CD14-positive monocyte (primary cell): ENCODE data around the gene JMJD1C. TPM values are rescaled to one million over a fixed set of nuclear protein-coding genes. Genes with fewer than 3 reads are reported as not detected.

Source experiments
- DNase-seq, 3 donors: peaks; one replicate each; pipeline ENCODE4 v3.0.0-alpha.2; 2011 to 2022
- H2AFZ ChIP-seq: 2 replicates; pipeline ENCODE4 v1.6.0; 2012; ENCODE audit warnings: mild to moderate bottlenecking, low read depth, low read length, inconsistent platforms; ENCODE audit not compliant: insufficient read depth, poor library complexity, severe bottlenecking
- H3K27ac ChIP-seq, 2 donors: 1 replicate in 1 of 2; 2 replicates in 1 of 2; pipeline ENCODE4 v1.5.1; 2012 to 2013; ENCODE audit warnings: low read length in 2 of 2, control low read depth in 1 of 2, inconsistent platforms in 1 of 2, low read depth in 1 of 2, mild to moderate bottlenecking in 1 of 2
- H3K27me3 ChIP-seq, 2 donors: one replicate each; pipeline versions ENCODE4 v1.6.0 to v1.6.1; 2011 to 2013; ENCODE audit warnings: low read length in 2 of 2; ENCODE audit not compliant: control insufficient read depth in 2 of 2, insufficient read depth in 2 of 2
- H3K36me3 ChIP-seq, 2 donors: replicated peaks in 1 of 2; 1 replicate in 1 of 2; 2 replicates in 1 of 2; pipeline versions ENCODE4 v1.5.1 to v1.6.1; 2012 to 2013; ENCODE audit warnings: low read length in 2 of 2, control low read depth in 1 of 2, inconsistent platforms in 1 of 2, mild to moderate bottlenecking in 1 of 2; ENCODE audit not compliant: insufficient read depth in 2 of 2, control insufficient read depth in 1 of 2
- H3K4me1 ChIP-seq, 2 donors: 1 replicate in 1 of 2; 2 replicates in 1 of 2; pipeline versions ENCODE4 v1.5.1 to v1.6.1; 2012 to 2013; ENCODE audit warnings: low read length in 2 of 2, control low read depth in 1 of 2, inconsistent platforms in 1 of 2, mild to moderate bottlenecking in 1 of 2, moderate library complexity in 1 of 2; ENCODE audit not compliant: insufficient read depth in 2 of 2, control insufficient read depth in 1 of 2
- H3K4me2 ChIP-seq: replicated peaks from 2 replicates; pipeline ENCODE3; 2012; ENCODE audit warnings: low read length, moderate library complexity, mild to moderate bottlenecking; ENCODE audit not compliant: poor library complexity, severe bottlenecking; ENCODE audit errors: extremely low read depth
- H3K4me3 ChIP-seq, 3 experiments: fragments of 200-600 bp in 1 of 3; sonication (generic) in 1 of 3; replicated peaks in 1 of 3; 1 replicate in 2 of 3; 2 replicates in 1 of 3; pipeline ENCODE4 v1.5.1; 2011 to 2013; ENCODE audit warnings: low read length in 3 of 3, mild to moderate bottlenecking in 3 of 3, control low read depth in 2 of 3, low read depth in 2 of 3, inconsistent platforms in 1 of 3, moderate library complexity in 1 of 3
- H3K79me2 ChIP-seq: 2 replicates; pipeline ENCODE4 v1.6.0; 2012; ENCODE audit warnings: mild to moderate bottlenecking, control low read depth, inconsistent platforms, low read length, moderate library complexity; ENCODE audit not compliant: insufficient read depth
- H3K9ac ChIP-seq: 2 replicates; pipeline ENCODE4 v1.6.0; 2017; ENCODE audit warnings: low read length, mild to moderate bottlenecking; ENCODE audit not compliant: insufficient read depth, poor library complexity, severe bottlenecking
- H3K9me3 ChIP-seq, 2 donors: replicated peaks in 1 of 2; 1 replicate in 1 of 2; 2 replicates in 1 of 2; pipeline versions ENCODE4 v1.5.1 to v1.6.1; 2012 to 2013; ENCODE audit warnings: low read length in 2 of 2, control low read depth in 1 of 2; ENCODE audit not compliant: control insufficient read depth in 1 of 2, insufficient read depth in 1 of 2
- H4K20me1 ChIP-seq: 2 replicates; pipeline ENCODE4 v1.6.0; 2012; ENCODE audit warnings: mild to moderate bottlenecking, low read length, control low read depth, moderate library complexity; ENCODE audit not compliant: insufficient read depth
- H3K27ac Mint-ChIP-seq, 7 donors: one replicate each; pipeline ENCODE4 v1.8.0; 2020; ENCODE audit warnings: mild to moderate bottlenecking in 7 of 7, mixed read lengths in 7 of 7, moderate library complexity in 6 of 7, inconsistent platforms in 2 of 7
- H3K27me3 Mint-ChIP-seq, 3 donors: one replicate each; pipeline ENCODE4 v1.8.0; 2021 to 2022; ENCODE audit warnings: low read depth in 3 of 3, mild to moderate bottlenecking in 3 of 3, mixed read lengths in 3 of 3, moderate library complexity in 3 of 3, inconsistent platforms in 1 of 3
- H3K36me3 Mint-ChIP-seq, 2 donors: one replicate each; pipeline ENCODE4 v1.8.0; 2020; ENCODE audit warnings: mixed read lengths in 2 of 2, inconsistent platforms in 1 of 2, mild to moderate bottlenecking in 1 of 2
- H3K4me1 Mint-ChIP-seq: one replicate; pipeline ENCODE4 v1.8.0; 2020; ENCODE audit warnings: mild to moderate bottlenecking, mixed read lengths
- H3K4me3 Mint-ChIP-seq, 2 donors: one replicate each; pipeline ENCODE4 v1.8.0; 2020; ENCODE audit warnings: mild to moderate bottlenecking in 2 of 2, mixed read lengths in 2 of 2, moderate library complexity in 1 of 2
- H3K9me3 Mint-ChIP-seq, 7 donors: one replicate each; pipeline ENCODE4 v1.8.0; 2020 to 2022; ENCODE audit warnings: mixed read lengths in 7 of 7, mild to moderate bottlenecking in 6 of 7, moderate library complexity in 6 of 7, inconsistent platforms in 2 of 7
- CTCF ChIP-seq: fragments of 200-600 bp; IDR thresholded peaks from one replicate; pipeline ENCODE4 v1.8.0; 2022; ENCODE audit warnings: antibody characterized with exemption, mild to moderate bottlenecking
- WGBS: methylation state at CpG from one replicate; pipeline ENCODE4 v1.1.5; 2013; ENCODE audit warnings: missing lambda C conversion rate; ENCODE audit not compliant: insufficient coverage; 5-methylcytosine and 5-hydroxymethylcytosine counted together
- intact Hi-C, 2 donors: fragments of 100-400 bp; cut with micrococcal nuclease; formaldehyde crosslinking; loops; one replicate each; pipeline versions ENCODE4 v1.15.0 to v1.15.1; 2023
- polyA plus RNA-seq, 3 donors: library from polyadenylated mRNA; depleted of rRNA in 1 of 3; unstranded in 2 of 3; stranded (reverse) in 1 of 3; fragments of 300-500 nt in 2 of 3; fragments of >200 nt in 1 of 3; fragmentation: Illumina TruSeq in 2 of 3; gene quantifications; 1 replicate in 2 of 3; 2 replicates in 1 of 3; pipeline ENCODE4 v1.2.3, GENCODE V29; 2012 to 2021

JMJD1C gene
- polyA plus RNA-seq, 3 donors, result 27.8 to 84.8 (median 46.5) TPM

DNA sequence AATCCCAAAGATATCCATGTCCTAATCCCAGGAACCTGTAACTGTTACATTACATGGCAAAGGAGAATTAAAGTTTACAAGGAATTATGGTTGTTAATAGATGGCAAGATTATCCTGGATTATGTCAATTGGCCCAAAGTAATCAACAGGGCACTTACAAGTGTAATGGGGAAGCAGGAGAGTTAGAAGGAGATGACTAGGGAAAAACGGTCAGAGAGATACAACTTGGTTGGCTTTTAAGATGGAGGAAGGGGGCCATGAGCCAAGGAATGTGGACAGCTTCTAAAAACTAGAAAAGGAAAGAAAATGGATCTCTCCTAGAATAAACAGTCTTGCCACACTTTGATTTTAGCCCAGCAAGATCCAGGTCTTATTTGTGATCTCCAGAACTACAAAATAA, 3.3 kb downstream of the JMJD1C start:
- no peak overlapping the region for H3K27ac Mint-ChIP-seq
- no peak overlapping the region for H3K9ac ChIP-seq
- 71% methylated on average over 1 of the region's 1 CpG for WGBS

DNA sequence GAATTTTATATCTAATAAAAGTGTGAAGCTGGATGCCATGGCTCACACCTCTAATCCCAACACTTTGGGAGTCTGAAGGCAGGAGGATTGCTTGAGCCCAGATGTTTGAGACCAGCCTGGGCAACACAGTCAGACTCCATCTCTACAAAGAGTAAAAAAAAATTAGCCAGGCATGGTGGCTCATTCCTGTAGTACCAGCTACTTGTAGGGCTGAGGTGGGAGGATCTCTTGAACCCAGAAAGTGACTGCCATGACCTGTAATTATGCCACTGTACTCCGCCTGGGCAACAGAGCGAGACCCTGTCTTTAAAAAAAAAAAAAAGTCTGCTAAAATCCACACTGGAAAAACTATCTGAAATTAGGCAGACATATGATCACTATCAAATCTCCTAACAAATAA, 7.6 kb downstream of the JMJD1C start:
- Histone ChIP-seq H3K27me3 (no peaks in the 10 kb centered on the region), H3K4me1 (no peaks in the 10 kb centered on the region), H4K20me1 (peaks cover 56% of the 10 kb centered on the region), H3K9ac (no peak overlapping the region), H3K27ac (no peak overlapping the region), H3K4me3 (no peak overlapping the region), H3K79me2 (peaks cover 54% of the 10 kb centered on the region), H3K36me3 (peaks cover 0 to 6% of the 10 kb centered on the region in 2 donors), H3K9me3 (no peaks in the 10 kb centered on the region), H2AFZ (no peak overlapping the region), H3K4me2 (no peak overlapping the region)
- no peak for TF ChIP-seq CTCF
- intact Hi-C loops, result no loop called here
- no peaks in the 10 kb centered on the region for H3K27me3 Mint-ChIP-seq
- no peak overlapping the region for H3K27ac Mint-ChIP-seq
- peaks cover 1 to 7% of the 10 kb centered on the region in 2 donors for H3K36me3 Mint-ChIP-seq
- peaks cover 3% of the 10 kb centered on the region for H3K4me1 Mint-ChIP-seq
- WGBS, result 100% methylated on average over 1 of the region's 2 CpGs
- peaks cover 0 to 2% (median 0%) of the 10 kb centered on the region in 7 donors for H3K9me3 Mint-ChIP-seq
- no peak for DNase-seq
- H3K4me3 Mint-ChIP-seq, result no peak overlapping the region

More for the DNA sequence above, 3.3 kb downstream of the JMJD1C start:
- no peak for TF ChIP-seq CTCF
- Histone ChIP-seq H3K27ac (no peak overlapping the region), H3K79me2 (peaks cover 75% of the 10 kb centered on the region), H3K4me3 (no peak overlapping the region), H3K4me1 (peaks cover 12 to 17% of the 10 kb centered on the region in 2 donors), H4K20me1 (peaks cover 73% of the 10 kb centered on the region), H3K4me2 (no peak overlapping the region), H3K36me3 (no peaks in the 10 kb centered on the region), H3K27me3 (peaks cover 5 to 13% of the 10 kb centered on the region in 2 donors), H3K9me3 (no peaks in the 10 kb centered on the region), H2AFZ (no peak overlapping the region)
- H3K4me3 Mint-ChIP-seq, result no peak overlapping the region
- H3K4me1 Mint-ChIP-seq, result peaks cover 20% of the 10 kb centered on the region
- intact Hi-C loops, result loop anchor here in 1 of 2 donors (10.0 kb wide), 1 partner anchor 198 kb away; no protein-coding TSS in a partner anchor
- peaks cover 0 to 5% (median 0%) of the 10 kb centered on the region in 7 donors for H3K9me3 Mint-ChIP-seq
- DNase-seq, result no peak
- H3K36me3 Mint-ChIP-seq, result peaks cover 3 to 6% of the 10 kb centered on the region in 2 donors
- peaks cover 8 to 26% (median 17%) of the 10 kb centered on the region in 3 donors for H3K27me3 Mint-ChIP-seq
